Measurements from ENCODE around the gene HEBP1.

DNA sequence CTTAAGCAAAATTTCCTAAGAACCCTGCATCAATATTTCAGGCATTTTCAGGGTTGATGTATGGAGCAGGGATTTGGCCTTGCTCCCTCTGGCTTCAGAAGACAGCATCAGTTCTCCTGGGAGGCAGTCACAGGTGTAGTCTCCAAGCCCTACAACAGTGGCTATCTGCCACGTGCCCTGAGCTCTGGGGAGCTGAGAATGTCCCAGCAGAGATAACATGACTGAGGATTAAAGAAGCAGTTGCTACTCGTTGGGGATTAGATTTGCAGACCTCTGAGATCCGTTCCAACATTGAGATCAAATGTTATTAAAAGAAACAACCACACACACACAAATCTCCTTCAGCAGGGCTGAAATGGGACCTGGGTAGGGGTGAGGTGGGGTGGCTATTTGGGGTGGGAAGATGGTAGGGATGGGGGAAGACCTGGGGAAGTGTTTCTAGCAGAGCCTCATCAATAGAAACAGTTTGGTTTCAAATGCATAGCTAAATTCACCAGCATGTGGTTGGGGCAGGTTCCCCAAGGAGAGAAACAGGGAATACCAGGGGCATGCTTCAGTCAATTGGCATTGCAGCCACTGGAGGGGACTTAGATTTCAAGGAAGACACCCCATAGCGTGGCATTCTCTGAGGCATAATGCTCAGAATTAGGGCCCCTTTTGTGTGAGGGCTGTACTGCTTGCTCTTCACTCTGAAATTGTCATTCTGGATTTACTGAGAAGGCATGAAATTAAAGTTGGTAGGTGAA lies 28.9 kb upstream of the HEBP1 start:
- TF ChIP-seq GATA3 (IDR thresholded peaks at IDR 0.05; ENCODE audit: low read depth, low read length): no peak
- TF ChIP-seq GATA2 (IDR thresholded peaks at IDR 0.05; ENCODE audit: low read depth, low read length): no peak

Data from SH-SY5Y (cell line).